Ishikawa (cell line): ENCODE results near the gene WDR74.

Source experiments
- EP300 ChIP-seq: IDR thresholded peaks from 2 replicates; pipeline ENCODE4 v1.6.1; 2012; ENCODE audit warnings: borderline replicate concordance
- FOXM1 ChIP-seq: IDR thresholded peaks from 2 replicates; pipeline ENCODE4 v1.6.1; 2012; ENCODE audit warnings: low read depth, borderline replicate concordance
- NFIC ChIP-seq: IDR thresholded peaks from 2 replicates; pipeline ENCODE4 v1.6.1; 2012
- RAD21 ChIP-seq: IDR thresholded peaks from 2 replicates; pipeline ENCODE4 v1.6.1; 2012; ENCODE audit warnings: low read depth
- REST ChIP-seq: IDR thresholded peaks from 2 replicates; pipeline ENCODE4 v1.6.1; 2012; ENCODE audit warnings: low read depth, mild to moderate bottlenecking
- USF1 ChIP-seq: IDR thresholded peaks from 2 replicates; pipeline ENCODE4 v1.6.1; 2012
- YY1 ChIP-seq: IDR thresholded peaks from 2 replicates; pipeline ENCODE4 v1.6.1; 2012; ENCODE audit warnings: low read depth

- TF ChIP-seq YY1 (no peak), EP300 (no peak), FOXM1 (no peak), REST (no peak), NFIC (no peak), RAD21 (no peak), USF1 (no peak)
Measured at GRCh38 chr11:62832336-62833234, 6.8 kb downstream of the WDR74 start, which contains the start of gene TEX54.
